8988T (cell line): ENCODE measurements around the gene NTRK2.

Experiments
- DNase-seq: peaks from one replicate; pipeline ENCODE4 v3.0.0; 2011

The NTRK2 gene

DNA sequence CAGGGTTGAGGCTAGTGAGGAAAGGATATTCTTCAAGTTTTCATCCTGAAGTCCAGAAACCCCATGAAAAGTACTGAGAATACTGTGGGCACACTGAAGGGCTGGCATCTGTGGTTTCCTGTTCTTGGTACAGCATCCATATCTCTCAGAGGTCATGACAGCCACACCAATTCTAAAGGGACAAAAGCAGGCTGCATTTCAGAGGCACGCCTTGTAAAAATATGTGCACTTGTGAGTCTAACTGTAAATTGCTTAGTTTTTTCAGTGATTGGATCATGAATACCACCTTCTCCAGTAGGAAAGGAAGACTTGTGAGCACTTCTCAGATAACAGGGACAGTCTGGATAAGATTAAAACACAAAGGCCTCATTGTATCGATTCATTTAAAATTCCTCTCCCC is 230.9 kb downstream of the NTRK2 start:
- DNase-seq, result no peak

DNA sequence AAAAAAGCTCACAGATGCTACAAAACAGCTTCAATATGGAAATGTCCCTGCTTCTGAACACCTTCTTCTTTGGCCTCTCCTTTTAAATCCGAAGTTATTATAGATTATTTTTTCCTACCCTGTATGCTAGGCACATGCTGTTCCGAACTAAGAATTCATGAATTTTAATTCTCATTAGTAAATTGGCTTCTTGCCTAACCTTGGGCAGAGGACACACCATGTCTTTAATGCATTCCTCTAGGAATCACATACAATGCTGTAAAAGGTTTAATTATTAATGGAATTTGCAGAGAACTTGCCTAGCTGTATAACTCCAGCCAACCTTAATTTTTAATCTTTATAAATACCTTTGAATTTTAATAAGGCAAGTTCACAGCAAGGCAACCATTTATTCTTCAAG is 234.4 kb downstream of the NTRK2 start:
- DNase-seq, result no peak

DNA sequence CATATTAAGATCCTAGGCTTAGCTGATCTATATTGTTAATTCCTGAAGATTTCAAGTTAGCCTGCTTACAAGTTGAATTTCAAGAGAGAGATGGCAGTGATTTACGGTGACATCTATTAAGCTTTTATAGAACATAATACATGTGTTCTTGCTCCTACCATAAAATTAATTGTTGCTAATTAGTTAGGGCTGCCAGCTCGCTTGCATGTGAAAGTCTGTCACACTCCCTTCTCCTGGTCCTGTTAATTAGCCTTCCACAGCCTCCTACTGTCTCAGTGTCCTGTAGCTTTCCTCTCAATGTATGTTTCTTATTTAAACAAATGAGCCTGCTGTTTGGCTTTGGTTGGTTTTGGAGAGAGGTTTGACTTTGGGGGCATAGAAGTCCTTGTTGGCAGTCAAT is 247.2 kb downstream of the NTRK2 start:
- no peak for DNase-seq

DNA sequence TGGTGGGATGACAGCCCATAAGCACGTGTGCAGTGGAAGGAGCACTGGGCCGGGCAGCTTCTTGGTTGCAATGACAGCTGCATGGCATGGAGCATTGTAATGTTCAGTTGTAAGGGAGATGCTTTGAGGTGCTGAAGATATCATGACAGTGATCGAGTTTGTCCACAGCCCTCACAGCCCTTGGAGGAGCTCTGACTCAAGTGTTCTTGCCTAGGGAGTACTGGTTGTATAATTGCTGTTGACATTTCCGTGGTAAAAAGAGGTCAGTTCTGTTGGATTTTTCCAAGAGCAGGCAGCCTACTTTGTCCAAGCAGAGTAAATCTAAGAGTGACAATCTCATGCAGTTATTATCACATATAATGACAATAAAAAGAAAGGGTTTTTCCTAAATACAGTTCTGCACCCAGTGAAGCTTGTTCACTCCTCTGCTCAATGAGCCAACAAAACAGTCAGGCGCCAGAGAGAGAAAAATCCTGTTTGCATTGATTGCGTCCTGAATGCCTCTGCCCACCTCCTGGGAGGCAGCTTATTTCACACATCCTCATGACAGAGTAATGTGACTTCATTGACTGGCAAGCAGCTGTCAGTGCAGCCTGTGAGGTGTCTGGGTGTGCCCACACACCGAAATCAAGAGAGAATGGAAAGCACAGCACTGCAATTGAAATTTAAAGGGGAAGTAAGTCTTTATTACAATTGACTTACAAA is 248.0 kb downstream of the NTRK2 start:
- no peak for DNase-seq

DNA sequence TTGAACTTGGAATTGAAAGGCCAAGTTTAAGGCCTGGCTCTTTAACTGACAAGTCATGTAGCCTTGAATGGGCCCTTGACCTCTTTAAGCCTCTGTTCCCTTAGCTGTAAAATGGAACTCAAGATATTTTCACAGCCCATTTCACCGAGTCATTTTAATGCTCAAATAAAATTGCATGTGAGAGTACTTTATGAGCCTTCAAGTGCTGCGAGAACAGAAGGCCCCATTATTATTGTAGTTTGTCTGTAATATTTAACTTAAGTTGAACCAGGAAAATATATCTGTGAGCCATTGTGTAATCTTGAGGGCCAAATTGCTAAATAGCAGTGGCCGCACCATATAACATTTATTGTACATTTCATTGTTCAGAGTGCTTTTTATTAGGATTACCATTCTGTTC is 249.9 kb downstream of the NTRK2 start:
- DNase-seq, result no peak

DNA sequence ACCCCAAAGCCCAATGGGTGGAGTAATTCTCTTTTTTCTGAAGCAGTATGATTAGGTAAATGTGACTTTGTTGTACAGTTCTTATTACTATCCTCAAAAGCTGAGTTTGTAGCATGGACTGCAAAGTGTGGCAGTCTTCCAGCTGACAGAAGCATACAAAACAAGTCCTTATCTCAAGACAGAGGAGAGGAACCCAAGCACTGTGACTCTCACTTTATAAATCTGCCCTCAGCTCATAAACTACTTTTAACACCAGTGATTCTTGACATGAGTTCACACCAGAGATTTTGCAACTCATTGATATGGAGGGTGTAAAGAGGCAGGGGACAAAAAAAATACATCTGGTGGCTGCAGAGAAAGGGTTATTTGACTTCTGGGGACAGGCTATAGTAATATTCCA is 251.6 kb downstream of the NTRK2 start:
- no peak for DNase-seq

DNA sequence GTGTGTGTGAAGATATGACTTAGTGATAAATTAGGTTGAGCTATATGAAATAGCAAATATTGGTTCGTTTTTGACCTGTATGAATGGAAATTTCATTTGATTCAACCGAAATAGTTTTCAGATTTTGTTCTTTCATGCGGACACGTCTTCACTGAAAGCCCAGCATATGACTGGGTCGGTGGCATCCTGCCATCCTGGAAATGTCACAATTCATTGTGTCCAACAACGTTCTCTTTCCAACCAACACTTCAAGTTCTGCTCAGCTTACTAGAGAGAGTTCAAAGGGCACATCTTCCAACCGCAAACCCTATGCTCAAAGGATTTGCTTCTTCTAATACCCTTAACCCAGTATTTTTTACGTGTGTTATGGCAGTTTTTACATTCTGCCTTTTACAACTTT is 252.5 kb downstream of the NTRK2 start:
- no peak for DNase-seq

DNA sequence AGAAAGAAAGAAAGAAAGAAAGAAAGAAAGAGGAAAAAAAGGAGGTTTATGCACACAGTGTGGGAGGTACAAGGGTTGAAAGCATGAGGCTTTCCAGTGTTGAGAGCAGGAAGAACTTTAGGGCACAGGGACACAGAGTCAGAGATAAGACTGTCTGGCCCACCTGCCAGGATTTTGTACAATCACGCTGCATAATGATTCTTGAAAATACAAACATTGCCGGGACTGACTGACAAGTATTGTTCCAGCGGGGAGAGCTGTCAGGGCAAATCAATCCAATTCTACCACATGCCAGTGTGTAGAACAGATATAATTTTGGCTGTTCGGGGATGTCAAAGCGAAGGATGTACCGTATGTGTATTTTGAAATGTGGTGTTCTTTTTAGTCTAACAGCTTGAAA is 254.7 kb downstream of the NTRK2 start:
- DNase-seq, result no peak

DNA sequence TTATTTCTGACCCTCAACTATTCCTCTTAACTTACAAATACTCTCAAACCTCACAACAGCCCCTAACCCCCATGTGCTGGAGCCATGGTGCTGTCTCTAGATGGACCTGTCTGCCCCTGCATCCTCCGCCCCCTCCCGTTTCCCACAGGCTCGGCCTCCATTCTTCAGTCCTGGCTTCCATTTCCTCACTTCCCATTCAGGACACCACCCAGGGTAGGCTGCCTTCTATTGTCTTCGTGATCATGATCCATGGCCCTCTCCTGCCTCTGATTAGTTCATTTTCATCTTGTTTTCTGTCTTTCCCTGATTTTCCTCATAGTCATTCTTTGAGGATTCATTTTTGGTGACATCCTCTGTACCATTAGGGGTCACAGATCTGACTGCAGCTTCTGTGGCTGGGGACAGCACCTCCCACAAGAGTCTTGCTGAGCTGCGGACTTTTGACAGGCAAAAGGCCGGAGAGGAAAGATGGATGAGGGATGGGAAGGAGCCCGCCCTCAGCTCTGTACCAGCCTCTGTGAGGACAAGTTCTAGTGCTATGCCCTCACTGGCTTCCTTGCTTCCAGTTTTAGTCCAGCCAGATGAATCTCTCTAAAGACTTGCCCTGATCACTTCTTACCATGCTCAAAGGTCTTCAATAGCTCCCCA is 255.8 kb downstream of the NTRK2 start:
- no peak for DNase-seq

DNA sequence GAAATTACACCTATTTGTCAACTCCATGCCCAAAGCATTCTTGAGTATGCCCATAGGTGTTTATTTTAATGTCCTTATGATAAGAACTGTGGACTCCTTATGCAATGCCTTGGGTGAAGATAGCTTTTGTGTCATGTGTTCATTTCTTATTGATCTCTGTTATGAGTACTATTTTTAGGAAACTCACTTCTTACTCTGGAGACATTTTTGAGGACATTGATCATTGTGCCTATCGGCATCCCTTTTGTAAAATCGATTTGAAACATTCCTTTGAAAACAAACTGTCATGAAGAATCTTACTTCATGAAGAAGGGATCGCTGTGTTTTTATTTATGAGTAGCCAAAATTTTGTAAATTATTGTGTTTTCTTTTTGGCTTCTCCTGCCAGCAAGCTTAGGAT is 257.3 kb downstream of the NTRK2 start:
- no peak for DNase-seq

DNA sequence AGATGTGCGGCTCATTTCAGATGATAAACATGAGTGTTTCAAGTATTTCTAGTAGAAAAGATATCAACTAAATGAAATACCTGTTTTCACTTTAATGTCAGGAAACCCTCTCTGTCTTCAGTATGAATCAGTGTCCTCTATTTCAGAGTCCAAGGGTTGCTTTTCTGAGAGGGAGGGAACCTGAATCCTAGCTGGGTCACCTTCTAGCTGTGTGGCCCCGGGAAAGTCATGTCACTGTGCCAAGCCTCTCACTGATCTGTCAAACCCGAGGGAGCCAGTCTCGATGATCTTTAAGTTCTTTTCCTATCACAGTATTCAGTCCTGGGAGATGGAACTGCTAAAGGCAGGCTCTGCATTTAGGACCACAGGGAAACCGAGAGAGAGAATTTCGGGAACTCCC is 258.9 kb downstream of the NTRK2 start:
- DNase-seq, result no peak

DNA sequence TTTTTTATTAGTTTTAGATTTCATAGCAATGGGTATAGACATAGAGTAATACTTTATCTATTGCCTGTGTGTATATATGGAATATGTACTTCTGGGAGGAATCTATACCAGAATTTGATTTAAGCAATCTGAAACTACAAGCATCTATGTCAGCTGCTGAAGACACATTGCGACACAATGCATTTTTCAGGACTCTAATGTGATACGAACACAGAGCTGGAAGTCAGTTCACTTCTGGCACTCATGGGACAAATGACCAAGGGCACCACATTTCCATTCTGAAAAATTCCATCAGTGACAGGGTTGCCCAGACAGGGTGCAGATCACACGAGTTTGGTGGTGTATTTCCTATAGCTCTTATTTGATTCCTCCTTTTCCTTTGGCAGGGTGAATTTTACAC is 259.5 kb downstream of the NTRK2 start:
- DNase-seq, result no peak

DNA sequence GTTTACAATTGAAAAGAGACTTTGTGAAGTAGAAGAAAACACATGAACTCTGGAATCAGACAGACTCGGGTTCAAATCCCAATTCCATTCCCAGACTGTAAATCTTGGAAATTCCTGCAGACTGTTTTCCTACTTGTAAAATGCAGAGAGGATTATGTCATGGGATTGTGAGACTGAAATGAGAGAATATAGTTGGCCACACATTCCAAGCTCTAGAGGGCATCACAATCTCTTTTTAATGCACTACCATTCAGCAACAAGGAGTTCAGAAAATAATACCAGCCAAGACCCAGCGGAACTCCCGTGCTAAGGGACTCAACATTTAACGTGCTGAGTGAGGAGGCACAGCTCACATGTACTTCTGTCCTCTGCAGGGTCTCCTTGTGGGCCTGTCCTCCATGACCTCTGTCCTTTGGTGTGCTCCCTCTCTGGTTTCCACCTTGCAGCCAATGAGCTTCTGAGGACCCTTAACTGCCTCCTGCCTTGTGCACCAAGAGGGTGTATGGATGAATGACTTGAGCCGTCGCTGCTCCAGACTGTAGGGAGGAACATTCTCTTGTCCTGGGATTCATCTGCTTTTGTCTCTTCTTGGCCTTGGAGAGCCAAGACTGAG is 263.5 kb downstream of the NTRK2 start:
- DNase-seq, result no peak

DNA sequence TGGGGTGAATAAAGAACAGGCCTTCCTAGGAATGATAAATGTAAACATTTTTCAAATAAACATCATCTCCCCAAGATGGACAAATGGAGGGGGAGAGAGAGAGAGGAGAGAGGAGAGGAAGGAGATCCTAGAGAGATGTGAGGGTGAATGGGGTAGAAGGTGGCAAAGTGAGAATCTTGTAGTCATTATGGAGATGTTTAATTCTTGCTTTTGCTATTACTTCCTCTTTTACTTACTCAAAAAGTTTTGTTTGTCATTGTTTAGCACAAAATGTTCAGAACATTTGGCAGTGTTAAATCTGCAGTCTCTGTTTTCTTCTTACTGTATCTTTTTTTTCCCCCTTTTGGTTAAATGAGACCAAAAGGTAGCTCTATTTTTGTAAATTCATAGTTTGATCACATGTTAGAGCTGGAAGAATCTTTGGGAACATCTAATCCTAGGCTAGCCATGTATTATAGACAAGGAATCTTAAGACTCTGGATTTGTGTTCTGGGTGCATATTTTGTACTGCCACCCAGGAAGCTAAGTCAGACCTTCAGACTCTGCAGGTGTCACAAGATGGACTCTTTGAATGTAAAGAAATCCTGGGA is 266.1 kb downstream of the NTRK2 start:
- DNase-seq, result no peak

DNA sequence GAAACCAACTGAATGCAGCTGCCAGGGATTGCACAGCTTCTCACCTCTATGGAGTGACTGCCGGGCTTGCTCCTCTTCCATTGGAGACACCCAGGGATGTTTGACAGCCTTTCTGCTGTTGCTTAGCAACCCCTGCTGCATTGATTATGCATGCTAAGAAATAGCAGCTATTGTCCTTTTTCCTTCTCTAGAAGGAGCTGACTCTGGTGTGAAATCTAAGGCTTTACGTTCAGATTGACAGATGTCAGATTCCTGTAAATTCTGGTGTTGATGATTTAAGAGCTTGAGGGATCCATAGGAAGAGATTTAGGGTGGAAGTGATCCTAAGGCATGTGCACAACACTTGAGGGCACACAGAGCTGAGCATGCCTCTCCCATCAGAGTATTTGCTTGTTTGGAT is 267.7 kb downstream of the NTRK2 start:
- DNase-seq, result no peak

DNA sequence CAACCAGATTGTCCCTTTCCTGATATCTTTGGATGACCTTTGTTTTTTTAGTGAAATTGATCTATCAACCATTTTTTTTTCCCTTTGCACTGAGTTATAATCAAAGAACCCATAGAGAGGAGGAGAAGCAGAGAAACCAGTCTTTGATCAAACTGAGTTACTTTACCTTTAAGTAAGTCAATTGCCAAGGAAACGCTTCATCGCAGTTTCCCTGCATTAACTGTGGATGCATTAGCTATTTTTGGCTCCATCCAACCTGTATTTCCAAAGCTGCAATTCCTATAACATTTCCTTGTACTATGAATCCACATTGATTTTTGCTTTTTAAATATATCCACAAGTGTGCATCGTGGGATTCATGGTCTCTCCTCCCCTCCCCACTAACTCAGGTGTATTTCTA is 268.1 kb downstream of the NTRK2 start:
- no peak for DNase-seq

DNA sequence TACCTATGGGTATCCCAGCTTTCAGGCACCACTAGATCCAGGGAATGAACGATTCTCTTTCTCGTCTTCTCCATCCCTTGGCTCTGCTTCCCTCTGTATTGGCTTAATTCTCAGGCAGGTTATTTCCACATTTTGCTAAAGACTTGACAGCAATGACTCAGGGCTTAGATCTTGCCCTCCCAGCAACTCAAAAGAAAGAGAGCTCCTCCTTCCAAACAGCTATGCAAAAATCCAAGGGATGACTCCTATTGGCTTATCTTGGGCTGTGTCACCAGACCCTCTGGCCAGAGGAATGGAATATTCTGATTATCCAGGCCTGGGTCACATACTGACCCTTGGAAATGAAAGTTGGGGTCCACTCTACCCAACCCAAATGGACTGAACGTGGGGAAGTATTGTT is 270.2 kb downstream of the NTRK2 start:
- DNase-seq, result no peak

DNA sequence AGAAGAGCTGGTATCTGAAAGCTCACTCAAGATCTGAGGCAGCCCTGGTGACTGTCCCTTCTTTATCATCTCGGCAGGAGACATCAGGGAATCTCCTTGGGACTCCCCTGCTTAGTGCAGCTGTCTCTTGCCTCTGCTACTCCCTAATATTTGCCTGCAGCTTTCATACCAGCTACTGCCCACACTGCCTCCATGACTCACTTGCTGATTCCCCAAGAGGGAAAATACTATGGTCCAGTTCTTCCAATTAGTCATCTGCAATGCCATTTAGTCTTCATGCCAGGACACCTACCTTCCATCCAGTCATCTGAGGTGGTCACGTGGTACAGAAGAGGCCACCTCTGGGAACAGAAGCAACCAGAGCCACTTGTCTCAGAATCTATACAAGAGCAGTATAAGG is 270.8 kb downstream of the NTRK2 start:
- DNase-seq, result no peak

DNA sequence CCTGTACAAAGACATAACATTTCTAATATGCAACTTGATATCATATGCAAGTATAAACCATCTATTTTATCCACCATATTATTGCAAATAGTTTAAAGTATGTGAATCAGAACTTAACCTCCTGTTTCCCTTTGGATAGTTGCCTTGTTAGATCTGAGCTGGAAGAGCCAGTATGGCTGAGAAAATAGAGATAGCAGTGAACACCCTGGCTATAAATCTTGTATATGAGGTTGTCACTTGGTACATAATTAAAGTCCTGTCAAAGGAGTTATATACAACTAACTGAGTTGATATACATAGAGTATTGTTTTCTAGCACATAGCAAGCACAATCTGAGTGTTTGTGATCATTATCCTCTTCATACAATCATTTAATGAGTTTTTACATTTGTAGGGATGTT is 272.3 kb downstream of the NTRK2 start:
- no peak for DNase-seq

DNA sequence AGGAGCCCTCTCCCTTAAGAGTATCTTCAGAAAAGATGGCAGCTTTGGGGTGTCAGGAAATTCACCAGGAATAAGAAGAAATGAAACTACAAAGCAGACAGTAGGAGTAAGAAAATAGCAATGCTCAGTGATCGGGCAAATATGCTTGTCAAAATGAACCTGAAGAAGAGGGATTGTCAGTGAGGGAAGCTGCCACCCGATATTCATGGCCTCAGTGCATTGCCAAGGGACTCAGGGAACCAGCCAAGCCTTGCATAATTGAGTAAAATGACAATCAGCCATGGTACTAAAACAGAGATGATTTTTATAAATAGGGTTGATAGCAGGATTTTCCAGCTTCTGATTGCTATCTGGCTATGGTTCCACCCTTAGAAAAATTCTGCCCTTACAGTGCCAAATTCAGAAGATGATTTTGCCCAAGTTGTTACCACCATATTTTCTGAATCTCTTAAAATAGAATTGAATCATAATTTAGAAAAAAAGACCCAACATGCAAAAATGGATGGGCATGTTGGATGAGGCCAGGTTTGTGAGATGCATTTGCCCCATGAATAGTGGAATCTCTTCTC is 274.0 kb downstream of the NTRK2 start:
- DNase-seq, result no peak

DNA sequence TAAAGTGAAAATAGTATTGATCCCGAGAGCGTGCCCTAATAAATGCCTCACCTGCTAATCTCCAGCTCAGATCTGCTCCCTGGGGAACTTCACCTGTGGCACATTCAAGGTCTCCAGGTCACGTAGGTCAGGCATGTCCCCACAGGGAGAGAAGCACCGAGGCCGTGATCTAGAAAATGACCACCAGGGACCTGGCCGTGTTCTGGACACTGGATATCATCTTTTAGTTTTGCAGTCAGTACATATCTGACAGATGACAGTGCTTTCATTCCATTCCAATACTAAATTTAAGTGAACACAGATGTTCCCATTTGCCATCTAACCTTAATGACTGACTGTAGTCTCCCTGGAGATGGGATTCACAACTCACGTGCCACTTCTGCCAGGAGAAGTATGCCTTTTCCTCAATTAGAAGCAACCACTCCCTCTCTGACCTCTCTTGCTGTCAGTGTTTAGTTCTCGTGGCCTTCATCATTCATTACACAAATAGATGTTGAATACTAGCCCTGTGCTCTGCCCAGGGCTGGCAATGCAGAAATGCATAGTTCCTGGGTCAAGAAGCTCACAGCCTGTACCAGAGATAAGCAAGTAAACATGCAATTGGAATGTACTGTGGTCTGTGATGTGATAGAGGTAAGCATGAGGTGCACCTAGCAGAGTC is 276.5 kb downstream of the NTRK2 start:
- DNase-seq, result no peak

DNA sequence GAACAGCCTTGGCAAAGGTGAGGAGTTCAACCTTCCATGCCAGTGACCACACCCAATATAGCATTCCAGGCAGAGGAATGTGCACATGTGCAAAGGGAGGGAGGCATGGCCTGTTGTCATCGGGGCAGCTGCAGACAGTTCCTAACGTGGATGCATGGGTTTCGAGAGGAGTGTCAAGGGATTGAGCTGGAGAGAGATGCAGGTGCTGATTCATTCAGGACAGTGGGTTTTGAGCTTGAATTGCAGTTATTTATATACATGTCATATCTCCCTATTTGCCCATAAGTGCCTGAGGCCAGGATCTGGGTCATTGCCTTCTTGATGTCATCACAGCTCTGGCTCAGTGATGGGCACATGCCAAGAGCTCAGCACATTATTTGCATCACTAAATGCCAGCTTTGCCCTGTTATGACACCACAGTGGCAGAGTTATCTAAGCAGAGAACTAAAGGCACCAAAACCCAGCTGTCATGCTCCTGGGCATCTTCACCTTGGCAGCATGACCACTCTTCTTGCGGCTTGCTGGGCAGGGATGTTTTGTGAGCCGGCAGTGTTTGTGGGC is 278.0 kb downstream of the NTRK2 start:
- DNase-seq, result no peak

DNA sequence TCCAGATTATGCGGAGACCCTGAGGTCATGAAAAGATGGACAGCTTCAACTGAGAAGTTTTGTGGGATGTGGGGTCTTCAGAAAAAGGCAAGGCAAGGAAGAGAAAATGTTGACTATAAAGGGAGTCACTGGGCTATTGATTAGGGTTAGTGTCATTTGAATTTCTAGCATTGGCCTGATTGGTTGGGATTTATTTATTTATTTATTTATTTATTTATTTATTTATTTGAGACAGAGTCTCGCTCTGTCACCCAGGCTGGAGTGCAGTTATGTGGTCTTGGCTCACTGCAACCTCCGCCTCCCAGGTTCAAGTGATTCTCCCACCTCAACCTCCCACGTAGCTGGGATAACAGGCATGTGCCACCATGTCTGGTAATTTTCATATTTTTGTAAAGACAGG is 279.7 kb downstream of the NTRK2 start:
- DNase-seq, result no peak
